Mononuclear cell (primary cell): ENCODE results near the gene ATG9B. TPM values are rescaled to one million over a fixed set of nuclear protein-coding genes. Genes with fewer than 3 reads are reported as not detected.

Experiments used
- H3K27me3 ChIP-seq: 2 replicates; pipeline ENCODE4 v1.6.0; 2011; ENCODE audit warnings: low read length, control low read depth; ENCODE audit not compliant: insufficient read depth
- H3K4me1 ChIP-seq: 2 replicates; pipeline ENCODE4 v1.5.1; 2011; ENCODE audit warnings: mild to moderate bottlenecking, low read length, control low read depth; ENCODE audit not compliant: insufficient read depth
- H3K4me3 ChIP-seq: 2 replicates; pipeline ENCODE4 v1.5.1; 2011; ENCODE audit warnings: mild to moderate bottlenecking, low read length, moderate library complexity
- H3K9me3 ChIP-seq: 2 replicates; pipeline ENCODE4 v1.5.1; 2011; ENCODE audit warnings: low read depth, mild to moderate bottlenecking, control low read depth, low read length
- total RNA-seq: library from RNA; depleted of rRNA; stranded (reverse); fragments of >200 nt; gene quantifications from one replicate; pipeline ENCODE4 v1.2.3, GENCODE V29; 2012

ATG9B gene
- total RNA-seq, 1 donor = 3.6 TPM

GRCh38 chr7:150994838-150995510 is 29.3 kb downstream of the ATG9B start:
- Histone ChIP-seq H3K9me3 (no peaks in the 10 kb centered on the region), H3K27me3 (no peaks in the 10 kb centered on the region), H3K4me3 (no peak overlapping the region), H3K4me1 (peaks cover 25% of the 10 kb centered on the region)

- Histone ChIP-seq H3K27me3 (no peaks in the 10 kb centered on the region), H3K9me3 (no peaks in the 10 kb centered on the region), H3K4me1 (peaks cover 25% of the 10 kb centered on the region), H3K4me3 (no peak overlapping the region)
These were observed 30.0 kb downstream of the ATG9B start for GRCh38 chr7:150994141-150994837.

GRCh38 chr7:150993511-150993910 is 30.8 kb downstream of the ATG9B start:
- peaks cover 30% of the 10 kb centered on the region for H3K4me1 ChIP-seq
- no peaks in the 10 kb centered on the region for H3K9me3 ChIP-seq
- H3K4me3 ChIP-seq = no peak overlapping the region
- H3K27me3 ChIP-seq = no peaks in the 10 kb centered on the region

- no peak overlapping the region for H3K4me3 ChIP-seq
- H3K27me3 ChIP-seq = peaks cover 4% of the 10 kb centered on the region
- H3K9me3 ChIP-seq = no peaks in the 10 kb centered on the region
- H3K4me1 ChIP-seq = peaks cover 34% of the 10 kb centered on the region
These were observed 31.4 kb downstream of the ATG9B start for GRCh38 chr7:150992833-150993302.

GRCh38 chr7:150992051-150992640 is 32.1 kb downstream of the ATG9B start:
- Histone ChIP-seq H3K4me3 (no peak overlapping the region), H3K27me3 (peaks cover 4% of the 10 kb centered on the region), H3K4me1 (peaks cover 37% of the 10 kb centered on the region), H3K9me3 (no peaks in the 10 kb centered on the region)

GRCh38 chr7:150990416-150991186 is 33.7 kb downstream of the ATG9B start, which contains the start of gene NOS3:
Gene NOS3 (plus strand): TSS chr7:150991017. CDS start chr7:150993804, 2,787 bp downstream.
- Histone ChIP-seq H3K4me1 (peaks cover 32% of the 10 kb centered on the region), H3K4me3 (no peak within 1 kb of the TSS), H3K9me3 (no peaks in the 10 kb centered on the region), H3K27me3 (peaks cover 4% of the 10 kb centered on the region)

GRCh38 chr7:150989456-150989855 is 34.8 kb downstream of the ATG9B start:
- H3K27me3 ChIP-seq = peaks cover 6% of the 10 kb centered on the region
- H3K9me3 ChIP-seq = no peaks in the 10 kb centered on the region
- H3K4me1 ChIP-seq = peaks cover 23% of the 10 kb centered on the region
- H3K4me3 ChIP-seq = no peak overlapping the region

GRCh38 chr7:150988230-150989226 is 35.8 kb downstream of the ATG9B start:
- Histone ChIP-seq H3K4me1 (peaks cover 16% of the 10 kb centered on the region), H3K9me3 (no peaks in the 10 kb centered on the region), H3K4me3 (no peak overlapping the region), H3K27me3 (peaks cover 11% of the 10 kb centered on the region)

GRCh38 chr7:150986556-150986955 is 37.7 kb downstream of the ATG9B start:
- Histone ChIP-seq H3K4me3 (no peak overlapping the region), H3K27me3 (peaks cover 23% of the 10 kb centered on the region), H3K9me3 (no peaks in the 10 kb centered on the region), H3K4me1 (peaks cover 16% of the 10 kb centered on the region)

GRCh38 chr7:150986099-150986512 is 38.2 kb downstream of the ATG9B start:
- Histone ChIP-seq H3K4me3 (no peak overlapping the region), H3K9me3 (no peaks in the 10 kb centered on the region), H3K4me1 (peaks cover 16% of the 10 kb centered on the region), H3K27me3 (peaks cover 27% of the 10 kb centered on the region)

GRCh38 chr7:150983893-150984368 is 40.4 kb downstream of the ATG9B start:
- H3K27me3 ChIP-seq = peaks cover 44% of the 10 kb centered on the region
- no peaks in the 10 kb centered on the region for H3K9me3 ChIP-seq
- H3K4me1 ChIP-seq = peaks cover 18% of the 10 kb centered on the region
- no peak overlapping the region for H3K4me3 ChIP-seq

GRCh38 chr7:150982351-150982750 is 41.9 kb downstream of the ATG9B start:
- Histone ChIP-seq H3K27me3 (peaks cover 47% of the 10 kb centered on the region), H3K9me3 (no peaks in the 10 kb centered on the region), H3K4me3 (no peak overlapping the region), H3K4me1 (peaks cover 11% of the 10 kb centered on the region)

- Histone ChIP-seq H3K27me3 (peaks cover 54% of the 10 kb centered on the region), H3K9me3 (no peaks in the 10 kb centered on the region)
These were observed 42.6 kb downstream of the ATG9B start for GRCh38 chr7:150981644-150982043.

GRCh38 chr7:150980663-150981062 is 43.6 kb downstream of the ATG9B start:
- H3K4me1 ChIP-seq = peaks cover 17% of the 10 kb centered on the region
- H3K4me3 ChIP-seq = no peak overlapping the region
- H3K9me3 ChIP-seq = no peaks in the 10 kb centered on the region
- H3K27me3 ChIP-seq = peaks cover 62% of the 10 kb centered on the region

More at GRCh38 chr7:150981644-150982043, 42.6 kb downstream of the ATG9B start:
- H3K4me3 ChIP-seq = no peak overlapping the region
- H3K4me1 ChIP-seq = peaks cover 15% of the 10 kb centered on the region
